K562 treated with DMSO at 1 percent for 4 hours (cell line): Measurements from ENCODE around the gene VCAM1. TPM values are rescaled to one million over a fixed set of nuclear protein-coding genes. Genes with fewer than 3 reads are reported as not detected.

ENCODE experiments used
- total RNA-seq: library from RNA; unstranded; fragments of 300-600 nt; gene quantifications from 2 replicates; pipeline ENCODE4 v1.2.3, GENCODE V29; 2022; ENCODE audit not compliant: insufficient read depth

VCAM1 gene
- total RNA-seq, result not detected in 2 replicates

GRCh38 chr1:100719490-100719889, at the start of gene VCAM1:
VCAM1 (plus strand) TSS chr1:100719742; CDS start chr1:100719861, 119 bp downstream.

Other genes starting within 250 kb of the VCAM1 start
- gene GPR88, start 181.6 kb upstream of the VCAM1 start, total RNA-seq, result not detected in 2 replicates
- 8.9 and 17.2 TPM in 2 replicates for gene EXTL2, start 175.1 kb downstream of the VCAM1 start, total RNA-seq
- 1.9 and 3.7 TPM in 2 replicates for gene SLC30A7, start 176.3 kb downstream of the VCAM1 start, total RNA-seq